Neutrophil (primary cell): Measurements from ENCODE around the gene GADD45G.
A peak's percentile ranks its signal among the peaks of the same experiment; 100 is the strongest.

ENCODE experiments used
- H3K27ac ChIP-seq: fragments of 200-600 bp; sonication (generic); 2 replicates; pipeline ENCODE4 v1.5.1; 2016; ENCODE audit warnings: mild to moderate bottlenecking, moderate library complexity
- H3K27me3 ChIP-seq: fragments of 200-600 bp; sonication (generic); 2 replicates; pipeline ENCODE4 v1.6.0; 2016; ENCODE audit warnings: mild to moderate bottlenecking
- H3K36me3 ChIP-seq: fragments of 200-600 bp; sonication (generic); 2 replicates; pipeline ENCODE4 v1.5.1; 2017
- H3K4me1 ChIP-seq, 2 experiments: fragments of 200-600 bp in 1 of 2; sonication (generic) in 1 of 2; 1 replicate in 1 of 2; 2 replicates in 1 of 2; pipeline versions ENCODE4 v1.5.1 to v1.6.1; 2013 to 2016; ENCODE audit warnings: low read depth in 1 of 2, low read length in 1 of 2, mild to moderate bottlenecking in 1 of 2, moderate library complexity in 1 of 2; ENCODE audit not compliant: control insufficient read depth in 1 of 2, insufficient read depth in 1 of 2
- H3K4me3 ChIP-seq, 2 experiments: fragments of 200-600 bp in 1 of 2; sonication (generic) in 1 of 2; 1 replicate in 1 of 2; 2 replicates in 1 of 2; pipeline ENCODE4 v1.5.1; 2013 to 2016; ENCODE audit warnings: low read depth in 1 of 2, low read length in 1 of 2, mild to moderate bottlenecking in 1 of 2, moderate library complexity in 1 of 2
- H3K9me3 ChIP-seq: fragments of 200-600 bp; sonication (generic); 2 replicates; pipeline ENCODE4 v1.5.1; 2016
- CTCF ChIP-seq: fragments of 200-600 bp; sonication (generic); IDR thresholded peaks from 2 replicates; pipeline ENCODE4 v1.5.1; 2016; ENCODE audit warnings: antibody characterized with exemption

The GADD45G gene

GRCh38 chr9:89635816-89636215 lies 31.0 kb downstream of the GADD45G start:
- Histone ChIP-seq H3K4me3 (no peak overlapping the region), H3K4me1 (peaks cover 34 to 44% of the 10 kb centered on the region in 2 experiments), H3K27ac (no peak overlapping the region), H3K27me3 (no peaks in the 10 kb centered on the region), H3K36me3 (no peaks in the 10 kb centered on the region), H3K9me3 (no peaks in the 10 kb centered on the region)
- no peak for TF ChIP-seq CTCF

- no peaks in the 10 kb centered on the region for H3K36me3 ChIP-seq
- H3K9me3 ChIP-seq = no peaks in the 10 kb centered on the region
- H3K4me3 ChIP-seq = no peak overlapping the region
- no peaks in the 10 kb centered on the region for H3K27me3 ChIP-seq
- no peak overlapping the region for H3K27ac ChIP-seq
- TF ChIP-seq CTCF = no peak
- peaks cover 43 to 48% of the 10 kb centered on the region in 2 experiments for H3K4me1 ChIP-seq
Measured at GRCh38 chr9:89637787-89638186, 33.0 kb downstream of the GADD45G start.

GRCh38 chr9:89638359-89638758 lies 33.5 kb downstream of the GADD45G start:
- Histone ChIP-seq H3K4me1 (peaks cover 43 to 48% of the 10 kb centered on the region in 2 experiments), H3K27ac (peak overlapping the region; percentile 87), H3K27me3 (no peaks in the 10 kb centered on the region), H3K9me3 (no peaks in the 10 kb centered on the region), H3K4me3 (no peak overlapping the region), H3K36me3 (no peaks in the 10 kb centered on the region)
- TF ChIP-seq CTCF = no peak

- no peak for TF ChIP-seq CTCF
- Histone ChIP-seq H3K4me1 (peaks cover 43 to 48% of the 10 kb centered on the region in 2 experiments), H3K27ac (peak overlapping the region; percentile 87), H3K4me3 (no peak overlapping the region), H3K9me3 (no peaks in the 10 kb centered on the region), H3K27me3 (no peaks in the 10 kb centered on the region), H3K36me3 (no peaks in the 10 kb centered on the region)
Measured at GRCh38 chr9:89638893-89639292, 34.1 kb downstream of the GADD45G start.

GRCh38 chr9:89639367-89639795 lies 34.6 kb downstream of the GADD45G start:
- Histone ChIP-seq H3K4me3 (no peak overlapping the region), H3K36me3 (no peaks in the 10 kb centered on the region), H3K9me3 (no peaks in the 10 kb centered on the region), H3K4me1 (peaks cover 43 to 48% of the 10 kb centered on the region in 2 experiments), H3K27ac (peak overlapping the region; percentile 87), H3K27me3 (no peaks in the 10 kb centered on the region)
- no peak for TF ChIP-seq CTCF

- no peaks in the 10 kb centered on the region for H3K36me3 ChIP-seq
- H3K4me1 ChIP-seq = peaks cover 43 to 48% of the 10 kb centered on the region in 2 experiments
- TF ChIP-seq CTCF = no peak
- peak overlapping the region; percentile 87 for H3K27ac ChIP-seq
- H3K27me3 ChIP-seq = no peaks in the 10 kb centered on the region
- peak overlapping the region; percentile 47 to 49 for H3K4me3 ChIP-seq
- no peaks in the 10 kb centered on the region for H3K9me3 ChIP-seq
Measured at GRCh38 chr9:89639961-89640360, 35.1 kb downstream of the GADD45G start.
